Stomach (tissue), 4 donors: ENCODE data around the gene ENKD1.

ENCODE experiments used
- POLR2A ChIP-seq, 4 donors: fragments of 450-650 bp; IDR thresholded peaks; one replicate each; pipeline ENCODE4 v1.6.1; 2016; ENCODE audit warnings: antibody characterized with exemption in 4 of 4, control low read depth in 2 of 4, mild to moderate bottlenecking in 1 of 4, moderate library complexity in 1 of 4
- TF ChIP-seq, protein P1 (sequence below), 7 experiments: fragments of 450-650 bp in 4 of 7; fragments of 200-600 bp in 3 of 7; sonication (generic) in 3 of 7; IDR thresholded peaks; one replicate each; pipeline ENCODE4 v1.5.1; 2016 to 2019; ENCODE audit warnings: antibody characterized with exemption in 7 of 7, control low read depth in 2 of 7, mild to moderate bottlenecking in 1 of 7

DNA sequence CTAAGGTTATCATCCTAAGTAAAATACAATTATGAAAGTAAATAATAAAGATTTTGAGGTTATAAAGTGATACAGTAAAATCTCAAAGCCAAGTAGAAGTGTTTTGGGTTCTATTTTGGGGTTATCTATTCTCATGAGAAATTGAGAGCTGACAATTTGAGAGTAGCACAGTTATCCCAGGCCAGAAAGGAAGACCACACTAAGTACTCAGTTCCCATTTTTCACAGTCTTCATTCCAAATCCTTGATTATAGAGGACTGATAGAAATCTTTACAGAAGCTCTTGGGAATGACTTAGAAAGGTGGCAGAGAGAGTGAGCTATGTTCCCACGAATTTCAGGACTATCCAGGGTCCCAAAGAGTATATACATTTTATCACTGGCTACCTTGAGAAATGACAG is 48.0 kb upstream of the ENKD1 start:
- TF ChIP-seq POLR2A (IDR thresholded peaks at IDR 0.05): no peak
- TF ChIP-seq, protein P1, sequence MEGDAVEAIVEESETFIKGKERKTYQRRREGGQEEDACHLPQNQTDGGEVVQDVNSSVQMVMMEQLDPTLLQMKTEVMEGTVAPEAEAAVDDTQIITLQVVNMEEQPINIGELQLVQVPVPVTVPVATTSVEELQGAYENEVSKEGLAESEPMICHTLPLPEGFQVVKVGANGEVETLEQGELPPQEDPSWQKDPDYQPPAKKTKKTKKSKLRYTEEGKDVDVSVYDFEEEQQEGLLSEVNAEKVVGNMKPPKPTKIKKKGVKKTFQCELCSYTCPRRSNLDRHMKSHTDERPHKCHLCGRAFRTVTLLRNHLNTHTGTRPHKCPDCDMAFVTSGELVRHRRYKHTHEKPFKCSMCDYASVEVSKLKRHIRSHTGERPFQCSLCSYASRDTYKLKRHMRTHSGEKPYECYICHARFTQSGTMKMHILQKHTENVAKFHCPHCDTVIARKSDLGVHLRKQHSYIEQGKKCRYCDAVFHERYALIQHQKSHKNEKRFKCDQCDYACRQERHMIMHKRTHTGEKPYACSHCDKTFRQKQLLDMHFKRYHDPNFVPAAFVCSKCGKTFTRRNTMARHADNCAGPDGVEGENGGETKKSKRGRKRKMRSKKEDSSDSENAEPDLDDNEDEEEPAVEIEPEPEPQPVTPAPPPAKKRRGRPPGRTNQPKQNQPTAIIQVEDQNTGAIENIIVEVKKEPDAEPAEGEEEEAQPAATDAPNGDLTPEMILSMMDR (IDR thresholded peaks at IDR 0.05): no peak
